Ishikawa (cell line): ENCODE results near the gene GALNT9.

Experiments
- CEBPB ChIP-seq: IDR thresholded peaks from 2 replicates; pipeline ENCODE4 v1.6.1; 2012
- CREB1 ChIP-seq: IDR thresholded peaks from 2 replicates; pipeline ENCODE4 v1.6.1; 2012; ENCODE audit warnings: low read depth
- EP300 ChIP-seq: IDR thresholded peaks from 2 replicates; pipeline ENCODE4 v1.6.1; 2012; ENCODE audit warnings: borderline replicate concordance
- MAX ChIP-seq: IDR thresholded peaks from 2 replicates; pipeline ENCODE4 v1.6.1; 2012
- TAF1 ChIP-seq: IDR thresholded peaks from 2 replicates; pipeline ENCODE4 v1.6.1; 2012; ENCODE audit warnings: low read depth, mild to moderate bottlenecking
- TEAD4 ChIP-seq: IDR thresholded peaks from 2 replicates; pipeline ENCODE4 v1.6.1; 2012
- USF1 ChIP-seq: IDR thresholded peaks from 2 replicates; pipeline ENCODE4 v1.6.1; 2012

- no peak for TF ChIP-seq TEAD4
- TF ChIP-seq TAF1 = no peak
- TF ChIP-seq EP300 = no peak
- TF ChIP-seq MAX = no peak
- no peak for TF ChIP-seq CEBPB
- TF ChIP-seq USF1 = no peak
- no peak for TF ChIP-seq CREB1
These were observed 52.5 kb downstream of the GALNT9 start for GRCh38 chr12:132276827-132277373.
